Fibroblast of skin of left quadriceps (primary cell): ENCODE measurements around the gene LEAP2.
A peak's percentile ranks its signal among the peaks of the same experiment; 100 is the strongest.

ENCODE experiments used
- DNase-seq, 2 experiments: peaks; one replicate each; pipeline ENCODE4 v3.0.0-alpha.2; 2013; ENCODE audit warnings: low read depth in 2 of 2

LEAP2 gene

GRCh38 chr5:132877938-132878337 lies 4.5 kb downstream of the LEAP2 start:
- no peak for DNase-seq

GRCh38 chr5:132883261-132883834 lies 9.9 kb downstream of the LEAP2 start:
- DNase-seq = peak; percentile 20 to 22

- no peak for DNase-seq
Measured at GRCh38 chr5:132884548-132884947, 11.1 kb downstream of the LEAP2 start.

DNA sequence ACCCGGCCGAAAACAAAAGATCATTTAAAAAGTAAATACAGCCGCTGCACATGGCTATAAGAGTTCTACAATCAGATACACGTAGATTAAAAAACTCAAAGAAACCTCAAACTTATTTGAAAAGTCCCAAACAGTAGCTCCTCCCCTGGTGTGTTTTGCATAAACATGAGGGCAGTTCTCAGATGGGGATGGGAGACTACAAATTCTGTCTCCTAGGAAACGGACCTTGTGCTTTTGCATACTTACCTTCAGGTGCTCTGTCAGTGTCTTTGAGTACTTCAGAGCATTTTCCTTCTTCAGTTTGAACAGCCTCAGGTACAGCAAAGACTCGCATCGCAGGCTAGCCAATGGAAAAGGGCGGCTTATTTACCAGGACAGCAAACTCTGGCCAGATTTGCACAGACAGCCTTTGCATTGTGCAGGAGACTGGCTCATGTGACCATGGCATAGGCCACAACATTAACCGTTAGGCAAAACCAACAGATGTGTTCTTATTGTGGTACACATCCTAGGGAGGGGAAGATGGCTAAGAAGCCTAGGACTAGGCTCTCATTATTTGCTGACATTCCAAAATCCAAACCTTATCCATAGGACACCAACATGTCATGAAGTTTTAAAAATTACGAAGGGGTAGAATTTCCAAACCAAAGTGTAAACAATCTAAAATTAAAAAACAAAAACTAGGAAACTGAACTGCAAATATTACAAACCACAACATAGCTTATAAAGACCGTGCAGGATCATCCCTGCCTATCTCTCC lies 12.8 kb downstream of the LEAP2 start:
- no peak for DNase-seq

- no peak for DNase-seq
Measured at GRCh38 chr5:132887283-132887682, 13.8 kb downstream of the LEAP2 start.

- DNase-seq = no peak
Measured at GRCh38 chr5:132889501-132889900, 16.0 kb downstream of the LEAP2 start.

GRCh38 chr5:132890817-132891216 lies 17.3 kb downstream of the LEAP2 start:
- no peak for DNase-seq

GRCh38 chr5:132895719-132896305 lies 22.3 kb downstream of the LEAP2 start:
- no peak for DNase-seq

- no peak for DNase-seq
Measured at GRCh38 chr5:132896685-132897084, 23.2 kb downstream of the LEAP2 start.

- DNase-seq = no peak
Measured at GRCh38 chr5:132898094-132898493, 24.6 kb downstream of the LEAP2 start.

DNA sequence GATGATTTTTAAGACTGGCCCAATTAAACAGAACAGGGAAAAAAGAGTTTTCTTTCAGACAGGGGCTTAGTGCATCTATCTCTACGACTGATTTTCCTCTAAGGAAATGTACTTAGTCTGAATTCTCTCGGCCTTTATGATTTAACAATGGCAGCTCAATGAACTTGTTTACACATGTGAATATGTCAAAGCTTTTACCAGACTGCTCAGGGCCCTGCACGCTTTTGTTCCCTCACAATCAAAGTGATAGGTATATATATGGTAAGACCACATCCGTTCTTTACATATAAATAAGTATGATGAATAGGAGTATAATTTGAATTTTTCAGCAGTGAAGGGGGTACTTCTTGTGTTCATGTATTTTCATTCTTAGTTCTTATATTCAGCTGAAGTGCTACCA lies 27.6 kb downstream of the LEAP2 start:
- DNase-seq = no peak

GRCh38 chr5:132901730-132902129 lies 28.3 kb downstream of the LEAP2 start:
- DNase-seq = no peak

GRCh38 chr5:132905938-132906337 lies 32.5 kb downstream of the LEAP2 start:
- DNase-seq = no peak

DNA sequence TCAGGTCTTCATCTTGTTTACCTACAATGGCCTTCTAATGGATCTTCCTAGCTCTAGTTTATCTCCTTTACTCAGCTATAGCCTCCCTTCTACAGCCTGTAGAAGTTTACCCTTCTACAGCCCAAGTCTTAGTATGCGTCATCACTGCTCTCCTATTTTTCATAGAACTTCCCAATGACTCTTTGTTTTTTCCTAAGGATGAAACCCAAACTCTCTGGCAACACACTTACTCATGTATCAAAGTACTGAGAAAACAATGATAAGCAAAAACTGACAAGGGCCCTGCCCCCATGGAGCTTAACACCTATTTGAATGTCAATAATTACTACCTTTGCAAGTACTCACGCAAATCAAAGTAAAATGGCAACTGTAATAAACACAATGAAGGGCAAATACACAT lies 33.7 kb downstream of the LEAP2 start:
- DNase-seq = no peak

GRCh38 chr5:132909702-132910101 lies 36.2 kb downstream of the LEAP2 start:
- no peak for DNase-seq

GRCh38 chr5:132915681-132916080 lies 42.2 kb downstream of the LEAP2 start:
- DNase-seq = no peak

DNA sequence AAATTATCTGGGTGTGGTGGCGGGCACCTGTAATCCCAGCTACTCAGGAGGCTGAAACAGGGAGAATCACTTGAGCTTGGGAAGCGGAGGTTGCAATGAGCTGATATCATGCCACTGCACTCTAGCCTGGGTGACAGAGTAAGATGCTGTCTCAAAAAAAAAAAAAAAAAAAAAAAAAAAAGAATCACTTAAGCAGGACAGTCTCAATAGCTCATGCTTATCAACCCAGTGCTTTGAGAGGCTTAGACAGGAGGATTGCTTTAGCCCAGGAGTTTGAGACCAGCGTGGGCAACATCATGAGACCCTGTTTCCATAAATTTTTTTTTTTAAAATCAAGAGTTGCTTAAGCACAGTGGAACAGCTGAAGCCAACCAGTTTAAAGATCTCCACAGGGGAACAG lies 42.6 kb downstream of the LEAP2 start:
- DNase-seq = no peak
